ENCODE results near the gene CCDC71. TPM values are rescaled to one million over a fixed set of nuclear protein-coding genes. Genes with fewer than 3 reads are reported as not detected.

CCDC71 gene
- total RNA-seq, 4 donors from 2014 or later, result 29.0 to 48.2 (median 35.3) TPM

DNA sequence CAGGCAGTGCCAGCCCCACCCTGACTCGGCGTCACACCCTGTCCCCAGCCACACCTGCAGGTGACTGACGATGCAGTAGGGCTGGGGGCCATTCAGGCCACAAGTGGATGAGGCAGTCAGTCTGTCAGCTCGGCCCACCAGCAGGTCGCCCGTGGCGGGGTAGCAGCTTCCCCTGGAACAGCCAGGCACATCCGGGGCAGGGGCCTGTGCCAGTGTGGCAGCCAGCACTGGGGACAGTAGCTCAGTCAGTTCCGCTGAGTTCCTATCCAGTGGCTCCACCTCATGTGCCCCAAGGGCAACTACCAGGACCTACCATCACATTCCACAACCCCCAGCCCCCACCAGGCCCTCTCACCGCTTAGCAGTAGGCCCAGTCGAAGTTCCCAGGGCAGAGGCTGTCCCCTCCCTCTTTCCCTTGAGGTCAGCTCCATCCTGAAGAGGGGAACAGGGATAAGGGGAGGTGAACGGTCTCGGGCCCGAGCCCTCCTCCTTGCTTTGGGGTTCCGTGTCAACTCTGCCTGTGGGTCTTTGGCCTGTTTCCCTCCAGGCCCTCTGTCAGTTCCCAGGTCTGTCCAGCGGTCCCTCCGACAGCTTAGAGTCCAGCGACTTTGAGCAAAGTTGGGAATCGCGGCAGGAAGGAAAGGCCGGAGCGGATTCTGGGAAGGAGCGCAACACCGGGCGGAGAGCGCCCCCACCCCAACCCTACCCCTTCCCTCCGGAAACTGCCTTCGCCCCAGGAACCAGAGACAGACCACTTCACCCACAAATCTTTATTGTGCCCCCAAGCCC is 33.5 kb downstream of the CCDC71 start, which contains the start of gene LAMB2:
Gene LAMB2 (minus strand): TSS at position 614 of the 789 bp plus-strand sequence. CDS start 183 bp downstream, at position 431.
- H3K9me3 ChIP-seq, result no peaks in the 10 kb centered on the region
- TF ChIP-seq POLR2AphosphoS5 (IDR thresholded peaks at IDR 0.05) (peak in 1 of 3 donors; percentile 23), EP300 (IDR thresholded peaks at IDR 0.05) (no peak), POLR2A (IDR thresholded peaks at IDR 0.05) (peak in 1 of 2 donors; percentile 26)
- TF ChIP-seq, protein P1, sequence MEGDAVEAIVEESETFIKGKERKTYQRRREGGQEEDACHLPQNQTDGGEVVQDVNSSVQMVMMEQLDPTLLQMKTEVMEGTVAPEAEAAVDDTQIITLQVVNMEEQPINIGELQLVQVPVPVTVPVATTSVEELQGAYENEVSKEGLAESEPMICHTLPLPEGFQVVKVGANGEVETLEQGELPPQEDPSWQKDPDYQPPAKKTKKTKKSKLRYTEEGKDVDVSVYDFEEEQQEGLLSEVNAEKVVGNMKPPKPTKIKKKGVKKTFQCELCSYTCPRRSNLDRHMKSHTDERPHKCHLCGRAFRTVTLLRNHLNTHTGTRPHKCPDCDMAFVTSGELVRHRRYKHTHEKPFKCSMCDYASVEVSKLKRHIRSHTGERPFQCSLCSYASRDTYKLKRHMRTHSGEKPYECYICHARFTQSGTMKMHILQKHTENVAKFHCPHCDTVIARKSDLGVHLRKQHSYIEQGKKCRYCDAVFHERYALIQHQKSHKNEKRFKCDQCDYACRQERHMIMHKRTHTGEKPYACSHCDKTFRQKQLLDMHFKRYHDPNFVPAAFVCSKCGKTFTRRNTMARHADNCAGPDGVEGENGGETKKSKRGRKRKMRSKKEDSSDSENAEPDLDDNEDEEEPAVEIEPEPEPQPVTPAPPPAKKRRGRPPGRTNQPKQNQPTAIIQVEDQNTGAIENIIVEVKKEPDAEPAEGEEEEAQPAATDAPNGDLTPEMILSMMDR (IDR thresholded peaks at IDR 0.05), result no peak
- peak; percentile 84 to 88 for DNase-seq (ENCODE audit: low spot score in 2 of 2)
- H3K4me1 ChIP-seq, result peaks cover 44% of the 10 kb centered on the region
- 15% methylated on average over 26 of the region's 28 CpGs for WGBS
- peak within 1 kb of the TSS; percentile 73 for H3K4me3 ChIP-seq
- H3K27me3 ChIP-seq, result no peaks in the 10 kb centered on the region
- peaks cover 13% of the 10 kb centered on the region for H3K36me3 ChIP-seq
- H3K27ac ChIP-seq, result peak within 1 kb of the TSS; percentile 87

DNA sequence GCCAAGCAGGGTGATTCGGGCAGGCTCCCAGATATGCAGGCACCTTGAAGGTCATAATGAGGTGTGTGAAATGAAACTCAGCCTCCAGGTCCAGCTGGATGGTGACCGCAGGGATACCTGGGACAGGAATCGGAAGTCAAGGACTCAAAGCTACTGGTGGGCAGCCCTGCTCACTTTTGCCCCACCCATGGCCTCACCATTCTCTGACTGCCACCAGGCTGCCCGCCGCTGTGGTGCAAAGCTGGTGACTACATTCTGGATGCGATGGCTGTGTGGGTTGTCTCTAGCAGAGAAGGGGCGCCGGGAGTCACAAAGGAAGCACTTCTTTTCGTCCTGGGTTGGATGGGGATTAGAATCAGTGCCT is 34.1 kb downstream of the CCDC71 start:
- Histone ChIP-seq H3K4me1 (peaks cover 44% of the 10 kb centered on the region), H3K36me3 (peaks cover 13% of the 10 kb centered on the region), H3K27ac (peak overlapping the region; percentile 87), H3K27me3 (no peaks in the 10 kb centered on the region), H3K9me3 (no peaks in the 10 kb centered on the region), H3K4me3 (peak overlapping the region; percentile 73)
- TF ChIP-seq EP300 (IDR thresholded peaks at IDR 0.05), result no peak
- no peak for TF ChIP-seq POLR2AphosphoS5 (IDR thresholded peaks at IDR 0.05)
- TF ChIP-seq POLR2A (IDR thresholded peaks at IDR 0.05), result no peak
- TF ChIP-seq, protein P1 (IDR thresholded peaks at IDR 0.05), result no peak
- DNase-seq (ENCODE audit: low spot score in 2 of 2), result no peak
- 24% methylated on average over 5 of the region's 9 CpGs for WGBS

DNA sequence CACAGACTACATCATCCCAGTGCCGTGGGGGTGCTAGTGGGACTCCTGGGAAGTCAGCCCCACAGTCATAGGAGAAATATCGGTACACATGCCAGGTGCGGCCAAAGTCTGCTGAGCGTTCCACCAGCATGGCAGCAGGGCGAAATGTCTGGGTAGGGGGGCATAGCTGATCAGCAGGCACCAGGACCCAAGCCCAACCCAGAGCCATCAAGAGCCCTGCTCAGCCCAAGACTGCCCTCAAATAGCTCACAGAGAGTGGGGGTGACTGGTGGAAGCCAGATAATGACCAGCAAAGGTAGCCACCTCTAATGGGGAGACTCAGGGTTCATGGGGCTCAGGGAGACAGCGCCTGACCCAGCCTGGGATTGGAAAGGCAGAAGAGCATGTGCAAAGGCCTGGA is 34.6 kb downstream of the CCDC71 start:
- Histone ChIP-seq H3K4me3 (peak overlapping the region; percentile 73), H3K4me1 (peaks cover 44% of the 10 kb centered on the region), H3K27me3 (no peaks in the 10 kb centered on the region), H3K9me3 (no peaks in the 10 kb centered on the region), H3K36me3 (peaks cover 15% of the 10 kb centered on the region), H3K27ac (peak overlapping the region; percentile 87)
- 92% methylated on average over 2 of the region's 6 CpGs for WGBS
- no peak for DNase-seq (ENCODE audit: low spot score in 2 of 2)
- TF ChIP-seq, protein P1 (IDR thresholded peaks at IDR 0.05), result no peak
- TF ChIP-seq EP300 (IDR thresholded peaks at IDR 0.05) (no peak), POLR2AphosphoS5 (IDR thresholded peaks at IDR 0.05) (no peak), POLR2A (IDR thresholded peaks at IDR 0.05) (no peak)

DNA sequence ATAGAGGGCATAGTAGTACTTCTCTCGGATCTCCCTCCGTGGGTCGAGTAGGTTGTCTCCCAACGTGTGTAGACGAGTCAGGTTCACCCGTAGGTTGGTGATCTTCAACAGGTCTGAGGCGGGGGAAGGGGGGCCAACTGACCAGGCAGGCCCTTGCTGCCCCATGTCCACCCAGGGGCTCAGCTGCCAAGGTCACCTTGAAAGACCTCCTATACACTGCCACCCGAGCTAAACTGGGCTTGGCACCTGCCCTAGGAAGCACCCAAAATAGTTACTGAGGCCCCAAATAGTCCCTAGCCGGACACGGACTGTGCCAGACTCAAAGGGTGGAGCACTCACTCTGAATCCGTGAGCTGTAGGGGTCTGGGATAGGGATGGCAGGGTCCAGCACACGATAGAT is 35.1 kb downstream of the CCDC71 start:
- Histone ChIP-seq H3K36me3 (peaks cover 20% of the 10 kb centered on the region), H3K4me3 (no peak overlapping the region), H3K27ac (no peak overlapping the region), H3K27me3 (no peaks in the 10 kb centered on the region), H3K4me1 (peaks cover 44% of the 10 kb centered on the region), H3K9me3 (no peaks in the 10 kb centered on the region)
- TF ChIP-seq POLR2A (IDR thresholded peaks at IDR 0.05) (no peak), POLR2AphosphoS5 (IDR thresholded peaks at IDR 0.05) (no peak), EP300 (IDR thresholded peaks at IDR 0.05) (no peak)
- TF ChIP-seq, protein P1 (IDR thresholded peaks at IDR 0.05), result no peak
- 80% methylated on average over 4 of the region's 12 CpGs for WGBS
- DNase-seq (ENCODE audit: low spot score in 2 of 2), result no peak

DNA sequence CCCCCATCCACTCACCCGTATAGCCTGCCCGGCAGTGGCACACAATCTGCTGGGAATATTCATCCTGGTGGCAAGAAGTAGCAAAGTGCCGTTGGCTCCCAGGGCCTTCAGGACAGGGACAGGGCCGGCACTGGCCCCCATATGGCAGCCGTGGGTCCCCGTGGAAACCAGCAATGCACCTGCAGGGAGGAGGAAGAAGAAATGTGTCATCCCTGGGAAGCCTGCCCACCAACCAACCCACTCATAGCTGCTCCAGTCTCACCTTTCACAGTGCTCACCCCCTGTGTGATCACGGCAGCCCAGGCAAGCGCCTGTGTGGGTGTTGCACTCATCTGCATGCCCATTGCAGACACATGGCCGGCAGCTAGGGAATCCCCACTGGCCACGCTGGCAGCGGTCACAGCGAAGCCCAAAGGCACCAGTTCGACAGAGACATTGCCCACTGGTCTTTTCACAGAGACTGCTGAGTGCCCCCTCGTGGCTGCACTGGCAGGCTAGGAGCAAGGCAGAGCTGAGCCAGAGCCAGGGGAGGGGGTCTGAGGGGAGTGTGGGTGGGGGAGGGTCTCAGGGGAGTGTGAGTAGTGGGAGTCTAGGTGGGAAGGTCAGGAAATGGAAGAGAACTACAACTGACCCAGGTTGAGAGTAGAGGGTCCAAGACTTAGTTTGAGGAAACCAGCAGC is 41.0 kb downstream of the CCDC71 start:
- Histone ChIP-seq H3K9me3 (no peaks in the 10 kb centered on the region), H3K27ac (no peak overlapping the region), H3K4me1 (peaks cover 6% of the 10 kb centered on the region), H3K27me3 (no peaks in the 10 kb centered on the region), H3K4me3 (no peak overlapping the region), H3K36me3 (peaks cover 69% of the 10 kb centered on the region)
- TF ChIP-seq POLR2A (IDR thresholded peaks at IDR 0.05), result no peak
- WGBS, result 83% methylated on average over 7 of the region's 14 CpGs
- DNase-seq (ENCODE audit: low spot score in 2 of 2), result no peak
